HCT116 (cell line): Measurements from ENCODE around the gene SLC16A1. TPM values are rescaled to one million over a fixed set of nuclear protein-coding genes. Genes with fewer than 3 reads are reported as not detected.

Experiments
- ATAC-seq: fragments of 200-7000 bp; cut with Tn5 transposase; 2 replicates; pipeline ENCODE4 v1.9.1; 2020; ENCODE audit warnings: mild to moderate bottlenecking, moderate library complexity
- BruUV-seq: library from RNA; stranded (reverse); fragments of 400-500 nt; replicated peaks from 2 replicates; lab custom pipeline; 2021; lab: Mats Ljungman, UMichigan
- CTCF ChIA-PET: fragments of 300-600 bp; sonication (Branson Sonifier 250); formaldehyde crosslinking; loops from one replicate; lab custom pipeline; 2021; ENCODE audit warnings: antibody characterized with exemption; lab: Charles Lee
- POLR2A ChIA-PET: fragments of 300-600, 350-600 bp; sonication (Branson Sonifier 250); formaldehyde crosslinking; loops from one replicate; lab custom pipeline; 2021; ENCODE audit warnings: antibody characterized with exemption; lab: Charles Lee
- RAD21 ChIA-PET, 2 experiments: fragments of 300-600 bp; sonication (Branson Sonifier 250); formaldehyde crosslinking; loops; one replicate each; lab custom pipeline; 2023; ENCODE audit warnings: low total read pairs in 2 of 2; ENCODE audit not compliant: uncharacterized antibody in 2 of 2, unreplicated experiment in 2 of 2, low non-redundant PET in 1 of 2; lab: Charles Lee
- DNase-seq: peaks from one replicate; pipeline ENCODE4 v3.0.0-alpha.2; 2010; ENCODE audit warnings: low read depth, low spot score
- H2AFZ ChIP-seq: fragments of 200-600 bp; shearing (Covaris generic), sonication (generic); 2 replicates; pipeline ENCODE4 v1.6.1; 2017; ENCODE audit warnings: low read depth, mixed run types, mixed read lengths, antibody characterized with exemption, low read length; ENCODE audit not compliant: poor library complexity, severe bottlenecking
- H3K27ac ChIP-seq: 2 replicates; pipeline ENCODE4 v1.5.1; 2012; ENCODE audit warnings: low read depth, low read length
- H3K27me3 ChIP-seq: fragments of 200-600 bp; sonication (generic); 2 replicates; pipeline ENCODE4 v1.6.1; 2016; ENCODE audit warnings: mixed run types, low read length, mixed read lengths; ENCODE audit not compliant: insufficient read depth
- H3K36me3 ChIP-seq, 2 experiments: fragments of 200-500 bp in 1 of 2; fragments of 200-600 bp in 1 of 2; sonication (Bioruptor generic) in 1 of 2; sonication (generic) in 1 of 2; 2 replicates each; pipeline versions ENCODE4 v1.5.1 to v1.6.1; 2014 to 2016; ENCODE audit warnings: low read length in 2 of 2, inconsistent platforms in 1 of 2, mixed read lengths in 1 of 2, mixed run types in 1 of 2; ENCODE audit not compliant: insufficient read depth in 2 of 2, control insufficient read depth in 1 of 2
- H3K4me1 ChIP-seq, 2 experiments: fragments of 200-600 bp in 1 of 2; sonication (generic) in 1 of 2; 2 replicates each; pipeline versions ENCODE4 v1.5.1 to v1.6.1; 2012 to 2017; ENCODE audit warnings: low read length in 2 of 2, inconsistent platforms in 1 of 2, mild to moderate bottlenecking in 1 of 2, mixed read lengths in 1 of 2, mixed run types in 1 of 2, moderate library complexity in 1 of 2; ENCODE audit not compliant: insufficient read depth in 2 of 2, control insufficient read depth in 1 of 2
- H3K4me2 ChIP-seq: fragments of 200-600 bp; sonication (generic); 2 replicates; pipeline ENCODE4 v1.6.1; 2017; ENCODE audit warnings: mixed run types, low read length, mixed read lengths
- H3K4me3 ChIP-seq, 2 experiments: fragments of 200-600 bp in 1 of 2; sonication (generic) in 1 of 2; replicated peaks in 1 of 2; 2 replicates each; pipeline ENCODE4 v1.5.1; 2011 to 2016; ENCODE audit warnings: low read length in 2 of 2, control low read depth in 1 of 2, low read depth in 1 of 2, mild to moderate bottlenecking in 1 of 2, mixed read lengths in 1 of 2, mixed run types in 1 of 2
- H3K79me2 ChIP-seq: fragments of 200-600 bp; sonication (generic); 2 replicates; pipeline ENCODE4 v1.6.1; 2017; ENCODE audit warnings: mild to moderate bottlenecking, mixed run types, low read length, moderate library complexity, mixed read lengths; ENCODE audit not compliant: insufficient read depth
- H3K9ac ChIP-seq: fragments of 200-600 bp; sonication (generic); 2 replicates; pipeline ENCODE4 v1.6.1; 2016; ENCODE audit warnings: low read length, mixed read lengths
- H3K9me2 ChIP-seq: fragments of 200-600 bp; sonication (generic), shearing (Covaris generic); 2 replicates; pipeline ENCODE4 v1.6.1; 2017; ENCODE audit warnings: mixed run types, mild to moderate bottlenecking, moderate library complexity; ENCODE audit not compliant: insufficient read depth
- H3K9me3 ChIP-seq, 2 experiments: fragments of 200-500 bp in 1 of 2; fragments of 200-600 bp in 1 of 2; sonication (Bioruptor generic) in 1 of 2; sonication (generic) in 1 of 2; 2 replicates each; pipeline ENCODE4 v1.6.1; 2014 to 2017; ENCODE audit warnings: low read length in 2 of 2, mixed read lengths in 2 of 2, inconsistent platforms in 1 of 2, low read depth in 1 of 2, mild to moderate bottlenecking in 1 of 2, mixed run types in 1 of 2, moderate library complexity in 1 of 2; ENCODE audit not compliant: control insufficient read depth in 1 of 2, insufficient read depth in 1 of 2
- H4K20me1 ChIP-seq: fragments of 200-600 bp; sonication (generic), shearing (Covaris generic); 2 replicates; pipeline ENCODE4 v1.6.1; 2017; ENCODE audit warnings: mixed run types, mild to moderate bottlenecking, moderate library complexity; ENCODE audit not compliant: insufficient read depth
- CBX3 ChIP-seq: IDR thresholded peaks from 2 replicates; pipeline ENCODE4 v1.6.1; 2012; ENCODE audit warnings: low read depth
- EGR1 ChIP-seq: IDR thresholded peaks from 2 replicates; pipeline ENCODE4 v1.6.1; 2012; ENCODE audit warnings: low read depth
- ELF1 ChIP-seq: IDR thresholded peaks from 2 replicates; pipeline ENCODE4 v1.6.1; 2012; ENCODE audit warnings: low read depth, borderline replicate concordance
- FOSL1 ChIP-seq: IDR thresholded peaks from 2 replicates; pipeline ENCODE4 v1.6.1; 2012; ENCODE audit warnings: low read depth
- JUND ChIP-seq: IDR thresholded peaks from 2 replicates; pipeline ENCODE4 v1.6.1; 2012
- SIN3A ChIP-seq: IDR thresholded peaks from 2 replicates; pipeline ENCODE4 v1.6.1; 2012; ENCODE audit warnings: low read depth
- SRF ChIP-seq: IDR thresholded peaks from 2 replicates; pipeline ENCODE4 v1.6.1; 2012; ENCODE audit warnings: low read depth
- YY1 ChIP-seq: IDR thresholded peaks from 2 replicates; pipeline ENCODE4 v1.6.1; 2011; ENCODE audit warnings: low read length, low read depth, moderate library complexity, mild to moderate bottlenecking; ENCODE audit not compliant: insufficient replicate concordance; ENCODE audit errors: extremely low read depth
- ZBTB33 ChIP-seq: IDR thresholded peaks from 2 replicates; pipeline ENCODE4 v1.6.1; 2011; ENCODE audit warnings: mild to moderate bottlenecking, low read length, moderate library complexity; ENCODE audit not compliant: insufficient replicate concordance; ENCODE audit errors: extremely low read depth
- ZNF274 ChIP-seq: fragments of 200-500 bp; sonication (Bioruptor generic); IDR thresholded peaks from 2 replicates; pipeline ENCODE4 v1.6.1; 2014; ENCODE audit warnings: mild to moderate bottlenecking, low read depth, low read length, inconsistent platforms
- intact Hi-C: fragments of 100-400 bp; cut with micrococcal nuclease; formaldehyde crosslinking; loops from 2 replicates; pipeline ENCODE4 v1.10.0; 2022
- total RNA-seq: library from RNA; stranded (reverse); gene quantifications from one replicate; pipeline ENCODE4 v1.2.1, GENCODE V29; 2021; ENCODE audit not compliant: unreplicated experiment
- TF ChIP-seq, protein P1 (sequence below), 3 experiments: fragments of 200-600 bp in 1 of 3; sonication (generic) in 1 of 3; IDR thresholded peaks in 2 of 3; conservative IDR thresholded peaks in 1 of 3; 2 replicates each; pipeline ENCODE4 v1.5.1; 2012 to 2017; ENCODE audit warnings: low read depth in 2 of 3, low read length in 2 of 3, antibody characterized with exemption in 1 of 3, borderline replicate concordance in 1 of 3, control low read depth in 1 of 3, mild to moderate bottlenecking in 1 of 3, mixed read lengths in 1 of 3, mixed run types in 1 of 3, moderate library complexity in 1 of 3; ENCODE audit not compliant: insufficient read depth in 1 of 3
- TF ChIP-seq, protein P2 (sequence below): IDR thresholded peaks from 2 replicates; pipeline ENCODE4 v1.6.1; 2012

The SLC16A1 gene
- total RNA-seq, 1 experiment from 2014 or later, result 96.7 TPM

- TF ChIP-seq, protein P1, sequence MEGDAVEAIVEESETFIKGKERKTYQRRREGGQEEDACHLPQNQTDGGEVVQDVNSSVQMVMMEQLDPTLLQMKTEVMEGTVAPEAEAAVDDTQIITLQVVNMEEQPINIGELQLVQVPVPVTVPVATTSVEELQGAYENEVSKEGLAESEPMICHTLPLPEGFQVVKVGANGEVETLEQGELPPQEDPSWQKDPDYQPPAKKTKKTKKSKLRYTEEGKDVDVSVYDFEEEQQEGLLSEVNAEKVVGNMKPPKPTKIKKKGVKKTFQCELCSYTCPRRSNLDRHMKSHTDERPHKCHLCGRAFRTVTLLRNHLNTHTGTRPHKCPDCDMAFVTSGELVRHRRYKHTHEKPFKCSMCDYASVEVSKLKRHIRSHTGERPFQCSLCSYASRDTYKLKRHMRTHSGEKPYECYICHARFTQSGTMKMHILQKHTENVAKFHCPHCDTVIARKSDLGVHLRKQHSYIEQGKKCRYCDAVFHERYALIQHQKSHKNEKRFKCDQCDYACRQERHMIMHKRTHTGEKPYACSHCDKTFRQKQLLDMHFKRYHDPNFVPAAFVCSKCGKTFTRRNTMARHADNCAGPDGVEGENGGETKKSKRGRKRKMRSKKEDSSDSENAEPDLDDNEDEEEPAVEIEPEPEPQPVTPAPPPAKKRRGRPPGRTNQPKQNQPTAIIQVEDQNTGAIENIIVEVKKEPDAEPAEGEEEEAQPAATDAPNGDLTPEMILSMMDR (IDR thresholded peaks at IDR 0.05 in 2 of 3, conservative IDR thresholded peaks at IDR 0.05 in 1 of 3; ENCODE audit: borderline replicate concordance in 1 of 3, insufficient read depth in 1 of 3, low read depth in 2 of 3, low read length in 2 of 3), result no peak
- no peak for TF ChIP-seq JUND
- TF ChIP-seq CBX3, result no peak
- TF ChIP-seq SRF, result no peak
Measured at GRCh38 chr1:112992780-112993179, 36.8 kb upstream of the SLC16A1 start (continued).

DNA sequence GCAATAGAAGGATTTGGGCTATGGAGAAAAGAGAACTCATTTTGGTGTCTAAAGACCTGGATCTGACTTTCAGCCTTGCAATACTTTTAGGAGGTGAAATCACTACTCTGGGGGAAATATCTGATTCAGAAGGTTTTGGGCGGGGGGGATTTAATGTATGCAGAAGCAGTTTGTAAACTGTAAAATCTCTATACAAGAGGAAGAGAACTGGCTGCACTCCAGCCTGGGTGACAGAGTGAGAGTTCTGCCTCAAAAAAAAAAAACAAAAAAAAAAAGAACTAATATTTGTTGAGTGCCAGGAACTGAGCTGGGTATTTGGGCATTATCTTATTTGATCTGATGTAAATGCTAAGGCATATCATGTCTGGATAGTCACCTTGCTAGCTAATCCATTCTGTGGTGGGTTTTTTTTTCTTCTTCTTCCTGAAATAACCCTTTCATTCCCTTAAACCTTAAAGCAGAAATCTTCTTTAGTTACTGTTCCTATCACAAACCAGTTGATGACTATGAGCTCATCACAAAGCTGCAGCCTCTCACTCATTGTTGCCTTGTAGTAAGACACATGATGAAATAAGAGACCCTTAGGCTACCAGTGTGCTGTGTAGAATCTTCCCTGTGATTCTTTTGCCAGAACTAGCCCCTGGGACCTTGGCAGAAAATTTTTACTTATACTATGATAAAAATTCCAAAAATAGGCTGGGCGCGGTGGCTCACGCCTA, 35.6 kb upstream of the SLC16A1 start:
- no peak overlapping the region for H3K4me3 ChIP-seq
- H3K9me3 ChIP-seq, result no peaks in the 10 kb centered on the region
- no peak overlapping the region for H3K9ac ChIP-seq
- TF ChIP-seq SIN3A (no peak), FOSL1 (no peak), YY1 (no peak), ZNF274 (no peak), JUND (no peak), ELF1 (no peak), SRF (no peak), EGR1 (no peak), ZBTB33 (no peak)
- TF ChIP-seq, protein P2, sequence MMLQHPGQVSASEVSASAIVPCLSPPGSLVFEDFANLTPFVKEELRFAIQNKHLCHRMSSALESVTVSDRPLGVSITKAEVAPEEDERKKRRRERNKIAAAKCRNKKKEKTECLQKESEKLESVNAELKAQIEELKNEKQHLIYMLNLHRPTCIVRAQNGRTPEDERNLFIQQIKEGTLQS, result no peak
- H3K27ac ChIP-seq, result no peak overlapping the region
- no peaks in the 10 kb centered on the region for H3K27me3 ChIP-seq
- H3K4me2 ChIP-seq, result no peak overlapping the region
- CTCF ChIA-PET, result no interaction called here
- H4K20me1 ChIP-seq, result no peaks in the 10 kb centered on the region
- H3K36me3 ChIP-seq, result no peaks in the 10 kb centered on the region
- H3K79me2 ChIP-seq, result no peaks in the 10 kb centered on the region
- intact Hi-C loops, result no loop called here
- no TSS peak for BruUV-seq
- POLR2A ChIA-PET, result no interaction called here
- ATAC-seq (no peak), DNase-seq (no peak)
- H3K4me1 ChIP-seq, result no peaks in the 10 kb centered on the region
- H3K9me2 ChIP-seq, result no peaks in the 10 kb centered on the region
- no peak overlapping the region for H2AFZ ChIP-seq
- RAD21 ChIA-PET, result interaction anchor here in 1 of 2 experiments (0.6 kb wide), 1 partner anchor 41 kb away, joined by 3 read pairs; no protein-coding TSS in a partner anchor
